ENCODE data around the gene FAM181A.

The FAM181A gene

GRCh38 chr14:93903342-93904184 is 23.6 kb upstream of the FAM181A start:
- no peak overlapping the region for H3K4me3 ChIP-seq (ENCODE audit: low read depth, low read length)

GRCh38 chr14:93905623-93906022 is 21.5 kb upstream of the FAM181A start:
- H3K4me3 ChIP-seq (ENCODE audit: low read depth, low read length) = no peak overlapping the region

- H3K4me3 ChIP-seq (ENCODE audit: low read depth, low read length) = no peak overlapping the region
These were observed 20.5 kb upstream of the FAM181A start for GRCh38 chr14:93906341-93907329.

GRCh38 chr14:93909429-93910128 is 17.6 kb upstream of the FAM181A start:
- no peak overlapping the region for H3K4me3 ChIP-seq (ENCODE audit: low read depth, low read length)

DNA sequence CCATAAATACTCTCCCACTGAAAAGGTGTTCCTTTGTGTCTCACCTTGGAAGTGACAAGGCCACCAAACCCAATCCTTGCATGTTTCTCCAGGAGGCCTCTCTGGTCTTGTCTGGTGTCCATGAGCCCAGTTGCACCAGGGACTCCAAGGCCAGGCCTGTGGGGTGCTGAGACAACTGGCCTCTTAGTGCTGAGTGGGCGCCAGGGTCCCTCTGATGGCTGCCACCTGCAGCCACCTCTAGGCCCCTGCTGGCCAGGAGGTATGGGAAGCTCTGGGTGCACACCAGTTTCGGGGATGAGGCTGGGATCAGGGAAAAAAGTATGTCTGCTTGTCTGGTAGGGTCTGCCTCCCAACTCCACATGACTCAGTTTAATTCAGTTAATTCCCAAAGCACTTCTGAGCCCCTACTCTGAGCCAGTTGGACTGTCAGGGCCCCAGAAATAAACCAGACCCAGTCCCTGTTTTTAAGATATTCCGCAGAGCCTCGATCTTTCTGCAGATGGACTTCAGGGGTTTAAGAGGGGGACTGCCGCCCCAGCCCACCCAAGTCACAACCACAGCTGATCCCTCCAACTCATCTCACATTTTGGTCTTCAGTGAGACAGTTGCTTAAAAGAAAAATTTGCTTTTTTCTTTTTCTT is 15.0 kb upstream of the FAM181A start:
- H3K4me3 ChIP-seq (ENCODE audit: low read depth, low read length) = no peak overlapping the region

DNA sequence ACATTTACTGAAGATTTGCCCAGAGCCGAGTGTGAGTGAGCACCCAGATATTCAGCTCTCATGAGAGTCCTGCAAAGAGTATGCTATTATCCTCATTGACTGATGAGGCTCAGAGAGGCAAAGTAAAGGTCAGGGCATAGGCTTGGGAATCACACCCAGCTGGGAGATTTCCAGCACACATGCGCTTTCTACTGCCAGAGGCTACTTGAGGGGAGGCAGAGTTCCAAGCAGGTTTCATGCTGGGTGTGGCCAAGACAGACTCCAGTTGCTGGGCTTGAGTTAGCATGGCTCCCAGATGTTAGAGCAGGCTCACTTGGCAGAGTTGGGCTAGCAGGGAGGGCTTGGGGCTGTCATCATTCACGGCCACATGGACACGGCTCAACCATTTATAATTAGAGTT is 14.4 kb upstream of the FAM181A start:
- H3K4me3 ChIP-seq (ENCODE audit: low read depth, low read length) = no peak overlapping the region

- H3K4me3 ChIP-seq (ENCODE audit: low read depth, low read length) = no peak overlapping the region
These were observed 12.9 kb upstream of the FAM181A start for GRCh38 chr14:93914278-93914677.

- no peak overlapping the region for H3K4me3 ChIP-seq (ENCODE audit: low read depth, low read length)
These were observed 12.0 kb upstream of the FAM181A start for GRCh38 chr14:93915070-93915705.

- no peak overlapping the region for H3K4me3 ChIP-seq (ENCODE audit: low read depth, low read length)
These were observed 11.3 kb upstream of the FAM181A start for GRCh38 chr14:93915800-93916199.

DNA sequence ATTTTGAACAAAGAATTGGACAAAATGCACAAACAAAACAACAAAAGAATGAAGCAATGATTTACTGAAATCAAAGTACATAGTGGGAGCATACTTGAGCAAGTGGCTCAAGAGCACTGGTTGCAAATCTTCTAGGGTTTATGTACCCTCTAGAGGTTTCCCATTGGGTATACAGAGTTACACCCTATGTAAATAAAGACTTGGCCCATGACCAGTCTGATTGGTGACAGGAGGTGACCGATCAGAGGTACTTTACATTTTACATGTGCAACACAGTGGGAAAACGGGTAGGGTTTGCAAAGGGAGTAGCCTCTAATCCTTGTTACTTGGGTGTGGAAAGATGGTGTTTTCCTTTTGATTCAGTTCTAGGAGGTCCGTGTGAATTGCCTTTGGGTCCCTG is 10.6 kb upstream of the FAM181A start:
- H3K4me3 ChIP-seq (ENCODE audit: low read depth, low read length) = no peak overlapping the region

DNA sequence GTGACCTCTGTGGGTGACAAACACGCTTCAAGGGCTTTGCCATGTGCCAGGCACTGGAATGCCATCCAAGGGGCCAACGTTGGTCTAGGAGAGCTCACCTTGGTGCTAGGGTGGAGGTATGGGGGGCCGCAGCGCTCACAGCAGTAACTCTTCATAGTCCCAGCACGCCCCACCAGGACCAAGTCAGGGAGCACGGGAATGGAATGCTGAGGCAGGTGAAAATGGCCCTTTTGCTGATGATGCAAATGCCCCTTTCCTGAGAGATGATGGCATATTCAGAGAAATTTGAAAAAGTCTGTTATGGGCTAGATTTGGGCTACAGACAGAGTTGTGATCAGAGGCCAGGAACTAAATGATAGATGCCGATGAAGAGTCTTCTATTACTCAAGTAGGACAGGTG is 10.0 kb upstream of the FAM181A start:
- no peak overlapping the region for H3K4me3 ChIP-seq (ENCODE audit: low read depth, low read length)

- H3K4me3 ChIP-seq (ENCODE audit: low read depth, low read length) = no peak overlapping the region
These were observed 5.9 kb upstream of the FAM181A start for GRCh38 chr14:93921001-93921806.

DNA sequence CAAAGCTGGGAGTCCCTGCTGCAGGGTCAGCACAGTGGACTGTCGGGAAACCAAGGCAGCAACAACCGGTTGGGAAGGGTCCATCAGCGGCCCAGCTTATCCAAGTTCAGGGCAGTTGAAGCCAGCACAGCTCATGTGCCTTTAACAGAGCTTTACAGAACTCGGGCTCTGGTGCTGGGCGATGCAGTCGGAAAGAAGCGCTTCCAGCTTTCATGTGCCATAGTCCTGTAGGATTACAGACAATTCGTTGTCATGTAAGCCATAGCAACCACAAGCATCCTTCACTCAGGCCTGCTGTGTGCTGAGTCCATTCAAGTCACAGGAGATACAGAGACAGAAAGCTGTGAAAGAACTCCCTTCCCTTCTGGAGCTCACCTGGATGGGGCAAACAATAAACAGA is 3.5 kb upstream of the FAM181A start:
- no peak overlapping the region for H3K4me3 ChIP-seq (ENCODE audit: low read depth, low read length)

- H3K4me3 ChIP-seq (ENCODE audit: low read depth, low read length) = no peak overlapping the region
These were observed 2.4 kb upstream of the FAM181A start for GRCh38 chr14:93924592-93925355.

DNA sequence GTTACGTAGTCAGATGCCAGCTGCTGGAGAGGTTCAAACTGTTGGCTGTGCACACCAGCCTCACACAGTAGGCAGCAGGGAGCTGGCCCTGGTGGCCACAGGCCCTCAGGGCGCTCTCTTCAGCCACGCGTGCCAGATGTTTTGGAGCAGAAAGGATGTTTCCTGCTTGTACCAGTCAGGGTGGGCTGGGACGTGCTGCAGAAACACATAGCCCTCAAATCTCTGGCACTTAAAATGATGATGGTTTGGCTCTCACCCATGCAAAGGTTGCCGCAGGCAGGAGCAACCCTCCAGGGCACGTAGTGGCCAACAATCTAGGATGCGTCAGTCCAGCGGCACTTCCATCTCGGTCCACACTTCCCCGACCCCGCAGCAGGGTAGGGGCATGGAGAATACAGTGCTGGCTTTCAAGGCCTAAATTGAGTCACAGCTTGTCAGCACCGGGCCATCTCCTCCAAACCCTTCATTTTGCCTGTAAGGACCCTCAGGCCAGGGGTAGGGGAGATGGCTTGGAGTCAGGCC is 1.7 kb upstream of the FAM181A start:
- no peak overlapping the region for H3K4me3 ChIP-seq (ENCODE audit: low read depth, low read length)

DNA sequence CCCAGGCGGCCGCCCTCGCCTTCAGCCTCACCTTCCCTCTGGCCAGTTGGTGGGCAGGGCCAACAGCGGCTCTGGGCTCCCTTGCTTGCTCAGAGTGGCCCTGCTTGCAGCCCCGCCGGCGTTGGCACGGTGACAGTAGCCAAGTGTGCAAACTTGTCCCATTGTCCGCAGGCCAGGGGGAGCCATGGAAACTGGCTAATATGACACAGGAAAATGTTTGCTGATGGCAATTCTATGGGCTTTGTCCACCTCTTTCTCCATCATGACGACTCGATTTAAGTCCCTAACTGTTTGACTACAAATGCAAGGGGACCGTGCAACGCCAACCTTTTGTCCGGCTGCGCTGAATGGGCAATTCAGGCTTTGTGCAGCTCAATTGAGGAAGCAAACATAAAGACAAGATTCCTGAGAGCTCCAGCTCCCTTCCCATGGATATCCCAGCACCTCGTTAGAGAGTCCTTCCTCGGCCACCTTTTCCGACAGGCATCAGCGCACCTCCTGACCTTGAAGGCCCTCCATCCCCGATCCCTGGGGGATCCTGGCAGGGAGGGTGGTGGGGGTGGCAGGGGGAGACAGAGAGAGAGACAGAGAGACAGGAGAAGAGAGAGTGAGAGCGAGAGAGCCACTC is 785 bp upstream of the FAM181A start:
- no peak overlapping the region for H3K4me3 ChIP-seq (ENCODE audit: low read depth, low read length)

DNA sequence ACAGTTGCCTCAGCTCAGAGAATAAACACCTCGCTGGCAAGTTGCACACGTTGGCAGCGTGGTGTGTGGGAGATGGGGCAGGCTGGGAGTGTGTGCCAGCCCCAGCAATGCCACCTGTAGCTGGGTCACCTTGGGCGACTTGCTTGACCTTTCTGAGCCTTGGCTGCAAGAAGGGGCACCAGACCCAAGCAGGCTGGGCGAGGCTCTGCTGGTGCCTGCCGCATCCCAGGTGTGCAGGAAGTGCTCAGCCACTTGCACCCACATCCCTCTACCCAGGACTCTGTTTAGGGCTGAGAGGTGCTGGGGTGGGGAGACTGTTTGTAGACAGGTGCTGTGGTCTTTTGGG is 629 bp downstream of the FAM181A start:
- no peak overlapping the region for H3K4me3 ChIP-seq (ENCODE audit: low read depth, low read length)
